Head of caudate nucleus (tissue), 42 donors: ENCODE data around the gene ULBP1.
"Not testable (repeated sequence)": the region's sequence is repeated elsewhere in the genome, so short reads cannot be mapped to it uniquely, and the experiment has no call there.

Experiments
- DNase-seq, 42 donors: peaks; one replicate each; pipeline versions ENCODE4 v3.0.0 to v3.0.0-alpha.2; 2020 to 2021; ENCODE audit warnings: mixed read lengths in 7 of 42
- intact Hi-C: fragments of 100-400 bp; cut with DNase I; formaldehyde crosslinking; loops from one replicate; pipeline ENCODE4 v1.15.0; 2022

The ULBP1 gene

GRCh38 chr6:149946631-149947030 is 17.1 kb upstream of the ULBP1 start:
- DNase-seq, intact Hi-C loops: not testable (repeated sequence)

- intact Hi-C loops, result not testable (repeated sequence)
Measured at GRCh38 chr6:149947533-149947932, 16.2 kb upstream of the ULBP1 start.

GRCh38 chr6:149948011-149948410 is 15.7 kb upstream of the ULBP1 start:
- no peak for DNase-seq
- intact Hi-C loops, result no loop called here

More at GRCh38 chr6:149947533-149947932, 16.2 kb upstream of the ULBP1 start:
- not testable (repeated sequence) for DNase-seq

GRCh38 chr6:149948616-149949015 is 15.1 kb upstream of the ULBP1 start:
- intact Hi-C loops, result no loop called here
- no peak for DNase-seq

- intact Hi-C loops, result no loop called here
- no peak for DNase-seq
Measured at GRCh38 chr6:149950423-149950822, 13.3 kb upstream of the ULBP1 start.

GRCh38 chr6:149951096-149951495 is 12.6 kb upstream of the ULBP1 start:
- intact Hi-C loops, result no loop called here
- DNase-seq, result no peak

- DNase-seq, result no peak
- intact Hi-C loops, result no loop called here
Measured at GRCh38 chr6:149951626-149952025, 12.1 kb upstream of the ULBP1 start.

- intact Hi-C loops, DNase-seq: not testable (repeated sequence)
Measured at GRCh38 chr6:149953390-149953789, 10.4 kb upstream of the ULBP1 start.

- DNase-seq, intact Hi-C loops: not testable (repeated sequence)
Measured at GRCh38 chr6:149953934-149954327, 9.8 kb upstream of the ULBP1 start.

- DNase-seq, intact Hi-C loops: not testable (repeated sequence)
Measured at GRCh38 chr6:149954328-149954983, 9.3 kb upstream of the ULBP1 start.

GRCh38 chr6:149954984-149955653 is 8.6 kb upstream of the ULBP1 start:
- DNase-seq, intact Hi-C loops: not testable (repeated sequence)

- DNase-seq, intact Hi-C loops: not testable (repeated sequence)
Measured at GRCh38 chr6:149955654-149956317, 8.0 kb upstream of the ULBP1 start.

- DNase-seq, intact Hi-C loops: not testable (repeated sequence)
Measured at GRCh38 chr6:149958124-149958523, 5.6 kb upstream of the ULBP1 start.

GRCh38 chr6:149959806-149960205 is 3.9 kb upstream of the ULBP1 start:
- DNase-seq, intact Hi-C loops: not testable (repeated sequence)

- intact Hi-C loops, result no loop called here
- no peak for DNase-seq
Measured at GRCh38 chr6:149960488-149960887, 3.3 kb upstream of the ULBP1 start.

- peak in 1 of 42 donors; percentile 43 for DNase-seq
- intact Hi-C loops, result no loop called here
Measured at GRCh38 chr6:149961728-149962425, 1.9 kb upstream of the ULBP1 start.

- intact Hi-C loops, result no loop called here
- no peak for DNase-seq
Measured at GRCh38 chr6:149962461-149963211, 1.1 kb upstream of the ULBP1 start.

GRCh38 chr6:149963212-149963461 is 606 bp upstream of the ULBP1 start:
- intact Hi-C loops, result no loop called here
- DNase-seq, result peak in 12 of 42 donors; percentile 18 to 63 (median 34)
